ENCODE measurements around the gene SEC63. TPM values are rescaled to one million over a fixed set of nuclear protein-coding genes. Genes with fewer than 3 reads are reported as not detected.

Gene SEC63
- total and polyA plus RNA-seq, 2 of the 4 experiments (the other 2 are of a cell fraction) = 8.6 to 22.4 TPM

GRCh38 chr6:107817784-107818183 lies 140.2 kb downstream of the SEC63 start:
- Histone ChIP-seq H4K5ac (ENCODE audit: low read depth, low read length) (no peak overlapping the region), H3K27me3 (ENCODE audit: control insufficient read depth, insufficient read depth, low read length) (peaks cover 35% of the 10 kb centered on the region), H4K20me1 (ENCODE audit: insufficient read depth, low read length) (no peaks in the 10 kb centered on the region), H4K91ac (ENCODE audit: insufficient read depth, low read depth, low read length) (no peak overlapping the region), H3K27ac (ENCODE audit: insufficient read depth, low read length) (no peak overlapping the region), H3K9me1 (ENCODE audit: insufficient read depth, low read length) (no peaks in the 10 kb centered on the region), H2AK5ac (ENCODE audit: low read depth, low read length) (no peak overlapping the region), H2AFZ (replicated peaks; ENCODE audit: low read length, poor library complexity) (no peak overlapping the region), H3K18ac (ENCODE audit: low read depth, low read length) (no peak overlapping the region), H3K23ac (ENCODE audit: low read depth, low read length) (no peak overlapping the region), H4K8ac (ENCODE audit: low read depth in 2 of 2, low read length in 2 of 2) (no peak overlapping the region), H3K4me3 (ENCODE audit: insufficient read depth, low read depth, low read length) (no peak overlapping the region), H3K56ac (ENCODE audit: extremely low read depth, insufficient read depth, low read length) (no peak overlapping the region), H2BK20ac (ENCODE audit: low read depth, low read length) (no peak overlapping the region), H3K36me3 (ENCODE audit: control insufficient read depth, insufficient read depth, low read length) (no peaks in the 10 kb centered on the region), H3K4me2 (ENCODE audit: low read depth, low read length) (no peak overlapping the region), H3K9ac (ENCODE audit: low read depth, low read length) (no peak overlapping the region), H2BK5ac (ENCODE audit: low read depth, low read length, poor library complexity, severe bottlenecking) (no peak overlapping the region), H3K14ac (replicated peaks; ENCODE audit: low read depth, low read length) (no peak overlapping the region), H3K9me3 (ENCODE audit: control insufficient read depth, insufficient read depth, low read length) (no peaks in the 10 kb centered on the region), H2AK9ac (replicated peaks; ENCODE audit: low read depth, low read length, poor library complexity) (no peak overlapping the region), H2BK15ac (ENCODE audit: low read depth, low read length) (no peak overlapping the region), H3K79me1 (ENCODE audit: low read depth in 1 of 2, low read length in 2 of 2) (no peaks in the 10 kb centered on the region), H3K4me1 (ENCODE audit: control insufficient read depth, insufficient read depth, low read length) (no peaks in the 10 kb centered on the region), H3K4ac (ENCODE audit: low read depth, low read length) (no peak overlapping the region), H2BK120ac (ENCODE audit: low read depth, low read length) (no peak overlapping the region)
- WGBS, 2 experiments (ENCODE audit: extremely low coverage in 2 of 2, insufficient read length in 1 of 2) = 83% methylated on average over 1 of the region's 4 CpGs; no CpG with 5 or more reads in 1 of the 2 experiments
- no peak for DNase-seq
- ChIA-PET CTCF (no interaction called here), POLR2A (ENCODE audit: unreplicated experiment) (interaction anchor here (1.1 kb wide), 1 partner anchor 11 kb away, joined by 3 read pairs; no protein-coding TSS in a partner anchor)
- BruUV-seq (replicated peaks) = no TSS peak
- no peak for ATAC-seq (ENCODE audit: low read depth)
- in situ Hi-C loops (cut with MboI; ENCODE audit: low sequenced_read_pairs) (no loop called here), dilution Hi-C loops (cut with HindIII; ENCODE audit: low sequenced_read_pairs, unreplicated experiment) (no loop called here), intact Hi-C loops (cut with micrococcal nuclease) (no loop called here)
- TF ChIP-seq CHD1 (IDR thresholded peaks at IDR 0.05; ENCODE audit: low read depth, low read length) = no peak
- TF ChIP-seq CEBPB (IDR thresholded peaks at IDR 0.05; ENCODE audit: low read depth, low read length) = no peak
- no peak for TF ChIP-seq MXI1 (IDR thresholded peaks at IDR 0.05; ENCODE audit: borderline replicate concordance, low read depth, low read length)
- TF ChIP-seq MAZ (IDR thresholded peaks at IDR 0.05; ENCODE audit: borderline replicate concordance, low read depth, low read length) = no peak
- no peak for TF ChIP-seq FOS (IDR thresholded peaks at IDR 0.05; ENCODE audit: low read depth, low read length)
- TF ChIP-seq MAFK (IDR thresholded peaks at IDR 0.05; ENCODE audit: low read depth, low read length) = no peak
- TF ChIP-seq RAD21 (IDR thresholded peaks at IDR 0.05; ENCODE audit: low read length) = no peak

Small RNAs within 50 kb of the gene (microRNA-seq; reads per million reads assigned to microRNA genes)
- not detected for gene MTHFD2P3 (ENCODE audit: insufficient read depth, insufficient read length)
- not detected for gene RF00045 (ENCODE audit: insufficient read depth, insufficient read length)
- gene RNU6-437P (ENCODE audit: insufficient read depth, insufficient read length) = not detected

Small RNAs within 50 kb of the gene (small RNA-seq; reads per million reads assigned to genes)
- 0 reads per million in 5 experiments for gene MTHFD2P3
- 0 to 0.08 (median 0) reads per million in 5 experiments for gene RF00045
- gene RNU6-437P = 0 reads per million in 5 experiments

Other genes starting within 250 kb of the SEC63 start
- not detected in 2 replicates for gene SCML4, start 133.9 kb downstream of the SEC63 start, total RNA-seq (2012; rRNA removed)
- not detected in 2 replicates for gene SCML4, start 133.9 kb downstream of the SEC63 start, polyA plus RNA-seq (2012; rRNA removed)
- 17.5 and 24.7 TPM in 2 replicates for gene OSTM1, start 116.5 kb upstream of the SEC63 start, total RNA-seq (2012; rRNA removed)
- gene OSTM1, start 116.5 kb upstream of the SEC63 start, polyA plus RNA-seq (2012; rRNA removed) = 8.0 and 10.4 TPM in 2 replicates
- gene NR2E1, start 207.8 kb upstream of the SEC63 start, total RNA-seq (2012; rRNA removed) = not detected in 2 replicates
- gene NR2E1, start 207.8 kb upstream of the SEC63 start, polyA plus RNA-seq (2012; rRNA removed) = not detected in 2 replicates